ENCODE measurements around the gene ASB10. TPM values are rescaled to one million over a fixed set of nuclear protein-coding genes. Genes with fewer than 3 reads are reported as not detected.

Gene ASB10
- total RNA-seq, 1 donor from 2014 or later = not detected

- no peak for ATAC-seq
Measured at GRCh38 chr7:151135866-151136843, 50.9 kb downstream of the ASB10 start.

- no peak for ATAC-seq
Measured at GRCh38 chr7:151135525-151135845, 51.6 kb downstream of the ASB10 start.

GRCh38 chr7:151134743-151135524 lies 52.1 kb downstream of the ASB10 start:
- no peak for ATAC-seq

GRCh38 chr7:151133986-151134742 lies 52.9 kb downstream of the ASB10 start:
- ATAC-seq = no peak

- ATAC-seq = no peak
Measured at GRCh38 chr7:151133266-151133985, 53.6 kb downstream of the ASB10 start.

GRCh38 chr7:151132461-151133205 lies 54.4 kb downstream of the ASB10 start:
- ATAC-seq = no peak

GRCh38 chr7:151131592-151132293 lies 55.3 kb downstream of the ASB10 start:
- no peak for ATAC-seq

- no peak for ATAC-seq
Measured at GRCh38 chr7:151131224-151131591, 55.8 kb downstream of the ASB10 start.

- no peak for ATAC-seq
Measured at GRCh38 chr7:151130741-151131157, 56.3 kb downstream of the ASB10 start.

- no peak for ATAC-seq
Measured at GRCh38 chr7:151129960-151130591, 57.0 kb downstream of the ASB10 start.

- ATAC-seq = no peak
Measured at GRCh38 chr7:151129117-151129959, 57.7 kb downstream of the ASB10 start.

GRCh38 chr7:151128716-151129115 lies 58.3 kb downstream of the ASB10 start:
- no peak for ATAC-seq

- ATAC-seq = no peak
Measured at GRCh38 chr7:151128144-151128543, 58.9 kb downstream of the ASB10 start.

GRCh38 chr7:151126491-151127137 lies 60.4 kb downstream of the ASB10 start:
- peak; percentile 43 for ATAC-seq

GRCh38 chr7:151125846-151126481 lies 61.1 kb downstream of the ASB10 start:
- ATAC-seq = peak; percentile 23
